ENCODE results near the gene P4HA3. TPM values are rescaled to one million over a fixed set of nuclear protein-coding genes. Genes with fewer than 3 reads are reported as not detected.

The P4HA3 gene
- total RNA-seq, 1 donor from 2014 or later, result 40.7 TPM

DNA sequence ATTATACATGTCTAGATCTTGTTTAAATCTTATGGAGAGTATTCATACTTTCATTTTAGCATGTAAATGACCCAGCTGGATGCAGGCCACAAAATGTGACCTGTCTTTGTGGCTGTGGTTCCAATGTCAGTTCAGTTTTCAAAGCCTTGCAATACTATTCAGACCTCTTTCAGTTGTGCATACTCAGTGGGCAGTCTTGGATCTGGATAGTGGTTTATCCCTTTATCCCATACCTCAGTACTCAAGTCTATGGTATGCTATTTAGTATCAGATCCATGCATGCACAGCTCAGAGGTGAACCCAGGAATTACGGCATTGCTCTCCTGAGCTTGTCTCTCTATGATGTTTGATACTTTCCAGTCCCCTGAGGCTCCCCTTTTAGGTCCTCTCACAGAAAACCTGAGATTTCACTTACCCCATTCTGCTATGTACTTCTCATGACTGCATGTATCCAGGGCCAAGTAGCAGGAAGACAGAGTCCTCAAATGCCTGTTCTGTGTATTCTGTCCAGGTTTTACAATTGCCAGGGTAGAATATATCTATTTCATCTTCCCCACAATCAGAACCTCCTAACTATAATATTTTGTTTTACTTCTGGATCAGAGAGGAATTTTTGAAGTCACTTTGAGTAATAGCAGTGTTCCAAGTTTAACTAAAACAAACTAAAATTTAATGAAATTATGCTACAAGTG, 6.9 kb upstream of the P4HA3 start:
- DNase-seq (ENCODE audit: low read depth, low spot score), result no peak

DNA sequence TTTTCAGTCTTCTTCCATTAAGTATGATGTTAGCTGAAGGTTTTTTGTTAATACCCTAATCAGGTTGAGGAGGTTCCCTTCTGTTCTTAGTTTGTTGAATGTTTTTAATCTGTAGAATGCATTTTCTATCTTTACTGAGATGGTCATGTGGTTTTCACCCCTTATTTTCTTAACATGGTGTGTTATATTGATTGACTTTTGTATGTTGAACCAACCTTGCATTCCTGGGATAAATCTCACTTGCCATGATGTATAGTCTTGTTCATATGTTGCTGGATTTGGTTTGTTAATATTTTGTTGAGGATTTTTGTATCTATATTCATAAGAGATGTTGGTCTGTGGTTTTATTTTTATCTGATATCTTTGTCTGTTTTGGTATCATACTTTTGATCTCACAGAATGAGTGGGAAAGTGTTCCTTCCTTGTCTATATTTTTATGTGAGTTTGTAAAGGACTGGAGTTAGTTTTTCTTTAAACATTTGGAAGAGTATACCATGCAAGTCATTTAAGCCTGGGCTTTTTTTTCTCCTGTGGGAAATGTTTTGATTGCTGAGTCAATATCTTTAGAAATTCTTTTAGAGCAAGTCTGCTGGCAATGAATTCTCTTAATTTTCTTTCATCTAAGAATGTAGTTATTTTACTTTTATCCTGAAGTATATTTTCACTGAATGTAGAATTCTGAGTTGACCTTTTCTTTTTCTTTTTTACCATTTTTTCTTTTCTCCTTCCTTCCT, 5.5 kb upstream of the P4HA3 start:
- no peak for DNase-seq (ENCODE audit: low read depth, low spot score)

DNA sequence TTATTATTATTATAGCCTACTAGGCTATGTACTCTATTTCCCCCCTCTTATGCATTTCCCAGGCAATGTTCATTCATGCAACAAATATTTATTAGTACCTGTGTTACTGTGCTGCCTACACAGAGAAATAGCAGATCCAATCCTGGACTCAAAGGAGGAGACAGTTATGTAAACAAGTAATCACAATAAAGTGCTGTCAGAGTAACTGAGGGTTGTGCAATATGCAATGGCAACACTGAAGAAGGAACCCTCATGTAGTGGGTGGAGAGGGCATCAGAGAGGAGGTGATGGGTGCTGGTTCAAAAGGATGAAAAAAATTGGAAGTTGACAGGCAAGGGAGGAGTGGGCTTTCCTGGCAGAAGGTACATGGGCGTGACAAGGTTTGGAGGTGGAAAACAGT, 886 bp upstream of the P4HA3 start:
- no peak for DNase-seq (ENCODE audit: low read depth, low spot score)

DNA sequence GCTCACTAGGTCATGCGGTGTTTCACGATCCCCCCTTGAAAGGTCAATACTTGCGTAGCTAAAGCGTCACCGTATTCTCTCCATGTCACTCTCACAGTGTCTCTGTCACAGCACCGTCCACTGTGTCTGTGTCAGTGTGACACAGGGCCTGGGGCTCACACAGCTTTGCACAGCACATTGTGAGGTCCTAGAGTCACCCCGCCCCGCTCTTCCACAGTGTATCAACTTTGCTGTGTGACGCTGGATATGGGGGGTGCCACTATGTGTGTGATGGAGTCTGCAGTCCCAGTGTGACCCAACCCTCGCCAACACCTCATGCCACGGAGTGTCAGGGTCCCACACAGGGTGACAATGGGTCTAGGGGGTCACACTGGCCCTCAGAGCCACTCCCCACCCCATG, 583 bp downstream of the P4HA3 start:
- no peak for DNase-seq (ENCODE audit: low read depth, low spot score)

DNA sequence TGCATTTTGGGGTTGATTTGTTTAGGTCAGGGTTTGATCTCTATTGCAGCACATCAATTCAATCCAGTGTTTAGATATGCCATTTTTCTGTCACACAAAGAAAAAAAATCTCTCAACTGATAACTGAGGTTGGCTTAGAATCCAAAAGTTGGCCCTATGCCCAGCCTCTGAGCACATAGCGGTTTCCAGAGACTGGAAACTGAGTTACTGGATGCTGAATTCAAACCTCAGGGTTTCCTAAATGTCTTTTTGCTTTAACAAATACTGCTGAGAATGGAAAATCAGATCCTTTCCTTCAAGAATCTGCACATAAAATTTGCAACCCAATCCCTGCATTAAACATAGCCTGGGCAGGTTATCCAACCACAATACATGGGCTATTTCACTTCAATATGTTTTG, 4.0 kb downstream of the P4HA3 start:
- no peak for DNase-seq (ENCODE audit: low read depth, low spot score)

DNA sequence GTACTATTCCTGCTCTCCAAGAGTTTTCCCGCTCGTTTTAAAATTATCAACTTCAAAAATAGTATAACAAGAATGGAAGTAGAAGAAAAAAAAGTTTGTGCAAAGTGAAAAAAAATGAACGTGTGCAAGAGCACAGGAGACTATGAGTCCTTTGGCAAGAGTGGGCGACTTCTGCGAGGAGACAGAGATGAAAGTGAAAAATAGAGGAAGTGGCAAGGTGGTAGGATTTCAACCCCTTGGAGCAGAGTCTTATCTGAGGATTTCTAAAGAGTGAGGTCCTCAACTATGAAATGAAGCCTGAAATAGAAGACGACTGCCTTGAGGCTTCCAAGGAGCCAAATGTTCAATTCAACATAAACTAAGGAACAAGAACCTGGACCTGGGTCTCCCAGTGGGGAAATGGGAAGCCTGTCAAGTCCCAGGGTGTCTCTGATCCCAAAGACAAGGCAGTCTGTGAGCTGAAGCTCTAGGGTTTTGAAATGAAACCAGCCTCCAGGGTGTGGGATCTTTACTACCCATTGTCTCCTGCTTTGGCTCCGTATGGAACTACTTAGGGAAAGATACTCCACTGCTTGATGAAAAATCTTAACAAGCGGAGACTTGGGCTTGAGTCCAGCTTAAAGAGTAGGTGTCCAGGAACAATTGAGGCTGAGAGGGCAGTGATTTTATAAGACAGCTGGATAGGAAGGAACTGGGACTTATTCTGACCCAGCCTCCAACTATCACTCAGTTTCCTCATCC, 4.8 kb downstream of the P4HA3 start:
- DNase-seq (ENCODE audit: low read depth, low spot score), result no peak

DNA sequence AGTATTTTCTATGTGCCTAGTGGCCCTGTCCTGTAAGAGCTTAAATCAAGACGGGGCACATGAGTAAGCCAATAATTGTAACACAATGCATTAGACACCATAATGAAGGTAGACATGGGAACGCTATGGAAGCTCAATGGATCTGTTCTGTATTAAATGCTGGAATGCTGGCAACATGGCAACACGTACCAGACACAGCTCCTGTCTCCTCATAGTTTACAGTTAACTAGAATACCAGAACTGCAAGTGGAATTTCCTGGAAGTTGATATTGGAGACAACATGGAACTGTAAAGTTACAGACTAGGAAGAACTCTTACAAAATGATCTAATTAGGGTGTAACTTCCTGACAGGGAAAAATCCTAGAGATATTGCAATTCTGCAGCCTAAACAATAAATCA, 12.4 kb downstream of the P4HA3 start:
- no peak for DNase-seq (ENCODE audit: low read depth, low spot score)

DNA sequence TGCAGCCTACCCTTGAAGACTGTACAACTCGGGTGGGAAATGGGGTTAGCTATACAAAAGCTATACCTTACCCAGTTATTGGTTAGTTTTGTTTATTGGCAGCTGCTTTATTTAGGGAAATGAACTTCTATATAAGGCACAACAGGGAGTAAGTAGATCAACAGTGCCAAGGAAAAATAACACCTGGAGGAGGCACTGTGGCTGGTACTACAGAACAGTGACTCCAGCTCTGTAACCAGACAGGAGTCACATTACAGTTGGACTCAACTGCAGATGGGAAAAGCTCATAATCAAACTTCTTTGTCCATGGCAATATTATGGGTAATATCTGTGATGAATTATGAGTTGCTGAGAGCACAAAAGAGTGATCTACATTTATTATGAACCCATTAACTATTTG, 14.0 kb downstream of the P4HA3 start:
- no peak for DNase-seq (ENCODE audit: low read depth, low spot score)

DNA sequence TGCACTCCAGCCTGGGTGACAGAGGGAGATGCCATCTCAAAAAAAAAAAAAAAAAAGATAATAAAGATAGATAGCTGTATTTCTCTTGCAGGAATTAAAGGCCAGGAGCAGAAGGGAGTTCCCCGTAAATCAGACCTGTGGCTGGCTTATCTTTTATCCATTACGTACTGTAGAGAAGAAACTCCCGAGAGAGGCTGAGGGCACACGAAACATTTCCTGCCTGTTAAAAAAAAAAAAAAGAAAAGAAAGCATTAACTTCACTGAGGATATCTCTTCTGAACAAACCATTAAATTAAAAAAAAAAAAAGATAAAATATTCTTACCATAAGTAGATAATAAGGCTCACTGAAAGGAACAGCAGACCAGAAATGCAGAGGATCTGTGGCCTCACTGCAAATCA, 22.5 kb downstream of the P4HA3 start:
- no peak for DNase-seq (ENCODE audit: low read depth, low spot score)

DNA sequence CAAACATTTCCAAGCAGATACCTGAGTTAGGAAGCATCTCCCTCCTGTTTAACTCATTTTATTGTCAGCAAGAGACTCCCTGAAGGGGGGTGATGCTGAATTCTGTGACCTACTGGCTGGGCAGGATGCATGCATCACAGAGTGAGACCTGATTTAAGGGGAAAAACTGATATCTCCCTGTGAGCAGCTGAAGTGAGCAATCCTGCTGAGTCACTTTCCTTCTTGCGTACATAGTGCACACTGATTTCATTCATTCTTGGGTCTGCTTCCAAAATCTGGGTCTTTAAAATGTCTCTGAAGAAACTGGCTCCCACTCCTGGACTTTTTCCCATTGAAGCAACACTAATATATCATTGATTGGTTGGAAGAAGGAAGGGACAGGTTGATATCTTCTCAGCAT, 23.3 kb downstream of the P4HA3 start:
- DNase-seq (ENCODE audit: low read depth, low spot score), result peak; percentile 80

DNA sequence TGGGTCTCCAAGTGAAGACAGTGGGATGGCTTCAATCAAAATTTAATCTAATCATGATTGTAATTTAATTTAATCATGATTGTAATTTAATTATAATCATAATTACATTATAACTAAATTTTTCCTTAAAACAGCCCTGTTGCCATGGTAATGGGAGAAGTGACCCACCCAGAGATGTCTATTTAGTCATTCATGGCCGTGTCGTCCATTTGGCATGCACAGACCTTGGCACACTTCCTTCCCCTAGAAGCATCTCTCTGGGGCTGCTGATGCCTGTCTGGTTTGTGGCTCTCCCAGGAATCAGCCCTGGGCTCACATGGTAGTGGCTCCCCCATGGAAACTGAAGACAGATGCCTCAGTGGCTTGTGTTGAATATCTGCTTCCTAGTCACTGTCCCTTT, 27.0 kb downstream of the P4HA3 start:
- no peak for DNase-seq (ENCODE audit: low read depth, low spot score)

DNA sequence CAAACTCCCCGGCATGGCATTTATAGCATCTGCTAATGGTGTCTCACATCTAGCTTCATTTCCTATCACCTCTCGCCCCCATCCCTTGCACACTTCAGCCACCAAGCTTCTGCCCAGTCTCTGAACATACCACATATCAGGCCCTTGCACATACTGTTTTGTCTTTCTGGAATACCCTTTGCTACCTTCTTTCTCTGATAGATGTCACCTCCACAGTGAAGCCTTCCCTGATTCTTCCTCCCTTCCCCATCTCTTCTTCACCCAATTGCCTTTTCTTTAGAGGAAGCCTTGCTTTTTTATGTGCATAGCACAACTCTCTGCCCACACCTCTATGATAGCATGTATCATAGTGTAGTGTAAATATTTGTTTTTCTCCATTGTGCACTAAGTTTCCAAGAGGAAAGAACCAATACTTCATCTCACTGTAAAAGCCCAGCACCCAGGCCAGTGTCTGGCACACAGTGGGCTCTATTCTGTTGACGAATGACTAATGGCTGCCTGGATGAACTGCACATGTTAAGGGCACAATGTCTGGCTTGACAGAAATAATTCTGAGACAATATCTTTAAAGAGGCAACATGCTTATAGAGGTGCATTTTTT, 27.8 kb downstream of the P4HA3 start:
- no peak for DNase-seq (ENCODE audit: low read depth, low spot score)

DNA sequence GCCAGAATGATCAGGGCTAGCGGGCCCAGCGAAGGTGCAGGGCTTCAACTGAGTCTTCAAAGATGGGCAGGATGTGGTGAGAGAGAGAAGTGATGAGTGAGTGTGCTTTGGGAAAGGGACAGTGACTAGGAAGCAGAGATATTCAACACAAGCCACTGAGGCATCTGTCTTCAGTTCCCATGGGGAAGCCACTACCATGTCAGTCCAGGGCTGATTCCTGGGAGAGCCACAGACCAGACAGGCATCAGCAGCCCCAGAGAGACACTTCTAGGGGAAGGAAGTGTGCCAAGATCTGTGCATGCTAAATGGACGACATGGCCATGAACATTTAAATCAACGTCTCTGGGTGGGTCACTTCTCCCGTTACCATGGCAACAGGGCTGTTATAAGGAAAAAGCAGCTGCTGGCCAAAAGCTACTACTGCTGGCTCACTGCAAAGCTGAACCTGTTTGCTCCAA, 28.5 kb downstream of the P4HA3 start:
- DNase-seq (ENCODE audit: low read depth, low spot score), result no peak

DNA sequence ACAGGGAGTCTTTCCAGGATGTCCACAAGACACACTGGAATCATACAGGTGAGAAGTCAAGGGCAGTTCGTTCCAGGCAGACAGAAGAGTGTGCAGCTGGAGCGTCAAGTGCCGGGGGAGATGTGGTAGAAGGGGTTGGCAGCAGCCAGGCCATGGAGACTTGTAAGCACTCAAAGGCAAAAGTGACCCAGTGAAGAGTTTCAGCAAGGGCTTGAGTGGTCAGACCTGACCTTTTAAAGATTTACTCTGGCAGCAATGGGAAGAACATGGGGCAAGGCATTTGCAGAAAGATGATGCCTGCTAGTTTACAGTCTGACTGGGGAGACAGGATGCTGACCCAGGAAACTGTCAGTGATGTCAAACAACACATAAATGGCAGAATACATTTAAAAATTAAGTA, 29.0 kb downstream of the P4HA3 start:
- DNase-seq (ENCODE audit: low read depth, low spot score), result no peak

DNA sequence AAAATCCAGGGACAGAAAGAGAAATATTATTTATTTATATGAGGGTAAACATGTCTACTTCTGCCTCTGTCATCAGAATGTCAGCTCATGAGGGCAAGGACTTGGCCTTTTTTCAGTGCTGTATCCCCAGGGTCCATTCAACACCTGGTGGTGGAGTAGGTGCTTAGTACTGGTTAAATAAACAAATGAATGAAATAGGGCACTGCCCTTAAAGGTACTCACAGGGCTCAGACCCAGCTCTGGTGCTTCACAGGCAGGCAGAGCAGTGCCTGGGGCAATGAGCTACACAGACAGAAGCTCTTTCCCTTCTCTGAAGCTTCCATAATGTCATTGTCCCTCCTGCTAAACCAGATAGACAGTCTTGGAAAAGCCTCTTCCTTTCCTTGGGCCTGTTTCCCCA, 30.9 kb downstream of the P4HA3 start:
- no peak for DNase-seq (ENCODE audit: low read depth, low spot score)

DNA sequence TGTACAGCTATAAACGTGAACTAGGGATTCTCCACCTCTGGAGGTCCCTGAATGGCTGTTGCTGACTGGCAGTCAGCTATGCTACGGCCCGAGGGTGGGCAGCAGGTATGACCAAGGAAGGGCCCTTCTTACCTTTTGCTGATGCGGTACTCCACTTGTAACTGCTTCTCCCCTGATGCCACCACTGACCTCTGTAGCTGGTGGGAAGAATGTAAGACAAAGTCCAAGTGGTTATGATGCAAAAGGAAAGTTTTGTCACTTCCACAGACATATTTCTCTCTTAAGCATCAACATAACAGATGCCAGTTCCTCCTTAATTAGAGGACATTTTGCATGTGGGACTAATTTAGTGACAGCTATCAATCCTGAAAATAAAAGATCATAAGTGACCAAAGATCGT, 32.2 kb downstream of the P4HA3 start:
- DNase-seq (ENCODE audit: low read depth, low spot score), result no peak

DNA sequence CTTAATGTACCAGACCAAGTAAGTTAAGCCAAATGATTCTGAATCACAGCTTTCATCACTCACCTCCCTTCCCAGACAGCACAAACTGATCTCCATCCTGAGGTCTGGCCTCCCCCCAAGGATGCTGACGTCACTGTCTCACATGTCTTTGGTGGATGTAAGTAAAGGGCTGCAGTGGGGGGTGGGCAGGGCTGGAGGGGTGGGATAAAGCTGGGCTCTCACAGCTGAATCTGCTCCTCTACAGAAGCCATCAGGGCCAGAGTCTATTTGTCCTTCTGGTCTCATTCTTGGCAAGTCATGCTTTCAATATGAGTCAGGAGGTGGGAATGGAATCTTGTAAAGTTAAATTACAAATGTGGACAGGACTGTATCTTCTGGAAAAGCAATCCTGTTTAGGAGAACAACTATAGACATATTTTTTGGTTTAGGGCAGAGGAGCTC, 32.7 kb downstream of the P4HA3 start:
- no peak for DNase-seq (ENCODE audit: low read depth, low spot score)

DNA sequence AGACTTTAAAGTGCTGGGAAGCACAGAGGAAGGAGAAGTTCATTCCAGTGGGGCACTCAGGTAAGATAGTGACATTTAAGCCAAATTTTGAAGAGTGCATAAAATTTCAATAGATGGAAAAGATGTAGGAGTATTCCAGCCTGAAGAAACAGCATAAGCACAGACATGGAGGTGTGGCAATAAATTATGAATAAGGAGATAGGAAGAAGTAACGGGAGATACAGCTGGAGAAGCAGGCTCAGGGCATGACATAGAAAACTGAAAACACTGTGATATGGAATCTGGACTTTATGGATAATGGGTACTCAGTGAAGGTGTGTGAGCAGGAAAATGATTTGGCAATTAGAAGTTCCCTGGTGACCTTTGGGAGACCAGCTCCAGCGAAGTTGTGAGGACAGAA, 33.3 kb downstream of the P4HA3 start:
- DNase-seq (ENCODE audit: low read depth, low spot score), result no peak

DNA sequence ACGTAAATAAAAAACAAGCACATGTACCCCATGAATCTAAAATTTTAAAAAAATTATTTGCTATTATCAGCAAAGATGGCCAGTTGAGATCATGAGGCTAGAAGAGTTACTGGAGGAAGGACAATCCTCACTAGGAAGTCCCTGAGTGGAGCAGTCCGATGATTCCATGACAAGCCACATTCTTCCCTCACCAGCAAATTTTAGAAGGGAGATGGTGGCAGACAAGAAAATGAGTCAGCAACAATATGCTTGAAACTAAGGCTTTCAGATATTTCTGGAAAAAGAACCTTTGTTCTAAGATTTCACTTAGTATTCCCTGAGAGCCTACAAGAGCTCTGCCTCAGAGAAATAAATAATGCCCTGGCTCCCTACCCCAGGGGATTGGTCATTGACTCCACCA, 34.9 kb downstream of the P4HA3 start:
- no peak for DNase-seq (ENCODE audit: low read depth, low spot score)

DNA sequence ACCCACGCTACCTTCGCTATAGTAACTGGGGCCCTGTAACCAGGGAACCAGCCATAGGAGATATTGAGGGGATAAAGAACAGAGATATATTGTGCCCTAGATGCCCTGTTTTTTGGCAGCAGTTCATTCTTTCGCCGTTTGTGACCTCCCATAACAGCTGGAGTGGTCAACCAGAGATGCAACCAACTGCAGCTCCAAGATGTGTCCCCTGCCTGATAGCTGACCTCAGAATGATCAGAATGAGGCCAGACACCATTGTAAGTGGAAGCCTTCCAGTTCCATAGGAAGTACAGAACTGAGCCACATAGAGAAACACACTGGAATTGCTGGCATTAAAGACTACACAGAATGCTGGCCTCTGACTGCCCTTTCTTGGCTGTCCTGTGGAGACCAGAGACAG, 39.2 kb downstream of the P4HA3 start:
- DNase-seq (ENCODE audit: low read depth, low spot score), result no peak

DNA sequence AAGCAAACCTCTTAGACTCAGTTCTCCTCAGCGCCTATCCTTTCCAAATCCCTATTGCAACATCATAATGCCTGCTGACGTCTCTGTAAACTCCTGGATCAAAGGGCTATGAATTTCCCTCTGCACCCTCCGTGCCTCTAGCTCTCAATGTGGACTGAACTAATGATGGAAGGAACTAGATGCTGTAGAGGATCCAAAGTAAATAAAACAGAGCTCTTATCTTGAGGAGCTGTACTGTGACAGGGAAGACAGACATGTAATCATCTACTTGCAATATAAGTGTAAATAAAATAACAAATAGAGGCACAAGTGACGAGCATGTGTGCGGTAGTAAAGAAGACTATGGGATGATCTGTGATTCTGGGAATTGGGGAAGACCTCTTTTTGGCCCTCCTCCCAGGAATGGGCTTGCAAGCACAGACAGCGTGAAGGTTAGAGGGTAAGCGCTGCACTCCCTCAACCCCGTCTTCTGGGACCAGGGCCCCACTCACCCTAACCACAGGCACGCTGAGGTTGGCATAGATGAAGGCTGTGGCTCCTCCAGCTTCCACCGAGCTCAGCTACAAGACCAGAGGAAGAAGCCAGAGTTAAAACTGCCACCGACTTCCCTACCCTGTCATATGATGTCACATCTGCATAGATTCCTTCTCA, 42.2 kb downstream of the P4HA3 start:
- DNase-seq (ENCODE audit: low read depth, low spot score), result no peak

DNA sequence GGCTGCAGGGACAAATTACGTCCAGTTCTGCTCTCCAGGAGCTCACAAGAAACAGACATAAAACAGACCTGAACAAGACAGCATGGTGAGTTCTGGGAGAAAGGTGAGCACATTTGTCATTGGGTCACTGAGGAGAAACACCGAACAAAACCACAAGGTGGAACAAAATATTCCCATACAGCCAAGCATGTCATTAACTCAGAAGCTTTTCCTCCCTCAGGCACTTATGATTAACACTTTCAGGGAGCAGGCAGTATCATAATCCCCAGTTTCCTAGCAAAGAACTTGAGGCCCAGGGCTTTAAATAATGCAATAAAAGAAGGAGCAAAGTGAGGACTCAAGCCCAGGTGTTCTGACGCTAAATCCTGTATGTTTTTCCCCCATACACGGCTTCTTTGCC, 43.0 kb downstream of the P4HA3 start:
- DNase-seq (ENCODE audit: low read depth, low spot score), result no peak
